Measurements from ENCODE around the gene PTGR1.
"Not testable (repeated sequence)": the region's sequence is repeated elsewhere in the genome, so short reads cannot be mapped to it uniquely, and the experiment has no call there.

- not testable (repeated sequence) for TF ChIP-seq POLR2AphosphoS5 (IDR thresholded peaks at IDR 0.05; ENCODE audit: borderline replicate concordance, low read depth, low read length); EZH2 (IDR thresholded peaks at IDR 0.05); FOXP2 (optimal IDR thresholded peaks at IDR 0.05; ENCODE audit: control extremely low read depth, extremely low read length, insufficient read depth)
Observed at GRCh38 chr9:111568127-111568526, 31.3 kb downstream of the PTGR1 start.

Measured in SK-N-MC (cell line).